Naive thymus-derived CD4-positive, alpha-beta T cell (primary cell): ENCODE data around the gene IPMK. TPM values are rescaled to one million over a fixed set of nuclear protein-coding genes. Genes with fewer than 3 reads are reported as not detected.
"Not testable (repeated sequence)": the region's sequence is repeated elsewhere in the genome, so short reads cannot be mapped to it uniquely, and the experiment has no call there.

Experiments used
- ATAC-seq: fragments of 150-1000 bp; cut with Tn5 transposase; 2 replicates; pipeline ENCODE4 v1.10.0; 2021; ENCODE audit warnings: mild to moderate bottlenecking, moderate library complexity
- CTCF ChIA-PET: fragments of 350-600 bp; sonication (Branson Sonifier 250); formaldehyde crosslinking; loops from one replicate; lab custom pipeline; 2021; ENCODE audit warnings: antibody characterized with exemption; lab: Charles Lee
- POLR2A ChIA-PET: fragments of 350-600 bp; sonication (Branson Sonifier 250); formaldehyde crosslinking; loops from one replicate; lab custom pipeline; 2021; ENCODE audit warnings: antibody characterized with exemption, inconsistent platforms; lab: Charles Lee
- DNase-seq, 9 donors: peaks; one replicate each; pipeline versions ENCODE4 v3.0.0 to v3.0.0-alpha.2; 2020 to 2022; ENCODE audit warnings: mixed read lengths in 1 of 9
- H3K27ac ChIP-seq: one replicate; pipeline ENCODE4 v1.7.0; 2013; ENCODE audit warnings: mild to moderate bottlenecking, low read depth, low read length, moderate library complexity
- H3K27me3 ChIP-seq, 2 donors: one replicate each; pipeline ENCODE4 v1.7.0; 2013; ENCODE audit warnings: low read length in 2 of 2, mild to moderate bottlenecking in 2 of 2, moderate library complexity in 2 of 2; ENCODE audit not compliant: control insufficient read depth in 2 of 2, insufficient read depth in 2 of 2
- H3K36me3 ChIP-seq, 3 experiments: 1 replicate in 2 of 3; 2 replicates in 1 of 3; pipeline ENCODE4 v1.7.0; 2013; ENCODE audit warnings: low read length in 3 of 3, mild to moderate bottlenecking in 3 of 3, moderate library complexity in 1 of 3; ENCODE audit not compliant: insufficient read depth in 3 of 3, control insufficient read depth in 2 of 3
- H3K4me1 ChIP-seq, 2 donors: one replicate each; pipeline ENCODE4 v1.7.0; 2013; ENCODE audit warnings: low read length in 2 of 2, mild to moderate bottlenecking in 2 of 2, moderate library complexity in 1 of 2; ENCODE audit not compliant: control insufficient read depth in 2 of 2, insufficient read depth in 2 of 2
- H3K4me3 ChIP-seq: 2 replicates; pipeline ENCODE4 v1.7.0; 2013; ENCODE audit warnings: mild to moderate bottlenecking, low read length
- H3K9me3 ChIP-seq, 3 experiments: 1 replicate in 2 of 3; 2 replicates in 1 of 3; pipeline ENCODE4 v1.7.0; 2013; ENCODE audit warnings: low read length in 3 of 3; ENCODE audit not compliant: control insufficient read depth in 2 of 3
- H3K27ac Mint-ChIP-seq, 9 donors: one replicate each; pipeline ENCODE4 v1.8.0; 2020 to 2022; ENCODE audit warnings: mixed read lengths in 9 of 9, mild to moderate bottlenecking in 8 of 9, moderate library complexity in 5 of 9, inconsistent platforms in 2 of 9
- H3K27me3 Mint-ChIP-seq, 5 donors: one replicate each; pipeline ENCODE4 v1.8.0; 2021 to 2022; ENCODE audit warnings: mixed read lengths in 5 of 5, mild to moderate bottlenecking in 1 of 5
- H3K36me3 Mint-ChIP-seq, 5 donors: one replicate each; pipeline ENCODE4 v1.8.0; 2020 to 2022; ENCODE audit warnings: mixed read lengths in 5 of 5, mild to moderate bottlenecking in 3 of 5, inconsistent platforms in 1 of 5
- H3K4me1 Mint-ChIP-seq, 7 donors: one replicate each; pipeline ENCODE4 v1.8.0; 2020 to 2022; ENCODE audit warnings: mixed read lengths in 7 of 7, mild to moderate bottlenecking in 3 of 7, inconsistent platforms in 1 of 7
- H3K4me3 Mint-ChIP-seq, 10 donors: one replicate each; pipeline ENCODE4 v1.8.0; 2020 to 2022; ENCODE audit warnings: mild to moderate bottlenecking in 10 of 10, mixed read lengths in 10 of 10, moderate library complexity in 6 of 10, inconsistent platforms in 2 of 10
- H3K9me3 Mint-ChIP-seq, 11 donors: one replicate each; pipeline ENCODE4 v1.8.0; 2020 to 2022; ENCODE audit warnings: mixed read lengths in 11 of 11, mild to moderate bottlenecking in 4 of 11, inconsistent platforms in 1 of 11, moderate library complexity in 1 of 11
- intact Hi-C, 2 donors: fragments of 100-400 bp; cut with micrococcal nuclease; formaldehyde crosslinking; loops; one replicate each; pipeline ENCODE4 v1.15.1; 2023
- polyA plus RNA-seq, 2 donors: library from polyadenylated mRNA; unstranded; fragments of 300-500 nt; fragmentation: Illumina TruSeq; gene quantifications; one replicate each; pipeline ENCODE4 v1.2.3, GENCODE V29; 2021
- total RNA-seq, 6 experiments: library from RNA in 5 of 6; stranded (reverse) in 5 of 6; gene quantifications; 1 replicate in 5 of 6; 2 replicates in 1 of 6; pipeline ENCODE4 v1.2.3 and lab custom pipeline; 2021 to 2026

The IPMK gene
- total and polyA plus RNA-seq, 7 experiments from 2014 or later: 1.6 to 6.4 (median 5.0) TPM

- Histone ChIP-seq H3K36me3 (no peaks in the 10 kb centered on the region), H3K9me3 (no peaks in the 10 kb centered on the region), H3K4me3 (no peak overlapping the region), H3K27me3 (no peaks in the 10 kb centered on the region), H3K27ac (no peak overlapping the region), H3K4me1 (no peaks in the 10 kb centered on the region)
- CTCF ChIA-PET: no interaction called here
- no peak overlapping the region for H3K4me3 Mint-ChIP-seq
- no peaks in the 10 kb centered on the region for H3K4me1 Mint-ChIP-seq
- no peak for ATAC-seq
- intact Hi-C loops: no loop called here
- H3K27me3 Mint-ChIP-seq: peaks cover 17 to 43% (median 33%) of the 10 kb centered on the region in 5 donors
- peaks cover 0 to 2% (median 0%) of the 10 kb centered on the region in 11 donors for H3K9me3 Mint-ChIP-seq
- POLR2A ChIA-PET: no interaction called here
- no peak overlapping the region for H3K27ac Mint-ChIP-seq
- H3K36me3 Mint-ChIP-seq: no peaks in the 10 kb centered on the region
- DNase-seq: no peak
Observed at GRCh38 chr10:58158806-58159205, 108.9 kb downstream of the IPMK start.

GRCh38 chr10:58157076-58157766, 110.5 kb downstream of the IPMK start:
- H3K4me3 Mint-ChIP-seq: no peak overlapping the region
- H3K36me3 Mint-ChIP-seq: no peaks in the 10 kb centered on the region
- CTCF ChIA-PET: no interaction called here
- Histone ChIP-seq H3K4me1 (no peaks in the 10 kb centered on the region), H3K36me3 (no peaks in the 10 kb centered on the region), H3K27me3 (no peaks in the 10 kb centered on the region), H3K9me3 (no peaks in the 10 kb centered on the region), H3K4me3 (no peak overlapping the region), H3K27ac (no peak overlapping the region)
- no peaks in the 10 kb centered on the region for H3K4me1 Mint-ChIP-seq
- intact Hi-C loops: no loop called here
- DNase-seq (no peak), ATAC-seq (no peak)
- H3K27ac Mint-ChIP-seq: no peak overlapping the region
- POLR2A ChIA-PET: no interaction called here
- peaks cover 19 to 38% (median 27%) of the 10 kb centered on the region in 5 donors for H3K27me3 Mint-ChIP-seq
- peaks cover 0 to 1% (median 0%) of the 10 kb centered on the region in 11 donors for H3K9me3 Mint-ChIP-seq

- CTCF ChIA-PET, H3K4me3 ChIP-seq: not testable (repeated sequence)
Observed at GRCh38 chr10:58155941-58156340, 111.8 kb downstream of the IPMK start.

GRCh38 chr10:58153751-58154150, 113.9 kb downstream of the IPMK start:
- Mint-ChIP-seq H3K4me3 (no peak overlapping the region), H3K9me3 (peaks cover 0 to 1% (median 0%) of the 10 kb centered on the region in 11 donors), H3K27ac (no peak overlapping the region), H3K36me3 (no peaks in the 10 kb centered on the region), H3K27me3 (peaks cover 14 to 42% (median 34%) of the 10 kb centered on the region in 5 donors), H3K4me1 (no peaks in the 10 kb centered on the region)
- H3K4me1 ChIP-seq: no peaks in the 10 kb centered on the region
- ATAC-seq (no peak), DNase-seq (no peak)
- ChIA-PET POLR2A (no interaction called here), CTCF (no interaction called here)
- H3K9me3 ChIP-seq: no peaks in the 10 kb centered on the region
- no peaks in the 10 kb centered on the region for H3K27me3 ChIP-seq
- H3K36me3 ChIP-seq: no peaks in the 10 kb centered on the region
- H3K27ac ChIP-seq: no peak overlapping the region
- no peak overlapping the region for H3K4me3 ChIP-seq
- intact Hi-C loops: no loop called here

More at GRCh38 chr10:58155941-58156340, 111.8 kb downstream of the IPMK start:
- intact Hi-C loops, ATAC-seq, H3K4me1 Mint-ChIP-seq, H3K27ac ChIP-seq, H3K9me3 Mint-ChIP-seq, H3K27ac Mint-ChIP-seq, H3K36me3 ChIP-seq, H3K9me3 ChIP-seq, DNase-seq, H3K4me3 Mint-ChIP-seq, POLR2A ChIA-PET, H3K4me1 ChIP-seq, H3K27me3 ChIP-seq, H3K36me3 Mint-ChIP-seq: not testable (repeated sequence)
- peaks cover 19 to 42% (median 34%) of the 10 kb centered on the region in 5 donors for H3K27me3 Mint-ChIP-seq

GRCh38 chr10:58152673-58153263, 114.9 kb downstream of the IPMK start:
- CTCF ChIA-PET: interaction anchor here (0.7 kb wide), 1 partner anchor 625 kb away, joined by 3 read pairs; no protein-coding TSS in a partner anchor
- Histone ChIP-seq H3K4me1 (no peaks in the 10 kb centered on the region), H3K9me3 (no peaks in the 10 kb centered on the region), H3K27ac (no peak overlapping the region), H3K27me3 (no peaks in the 10 kb centered on the region), H3K36me3 (no peaks in the 10 kb centered on the region), H3K4me3 (no peak overlapping the region)
- DNase-seq (peak in 5 of 9 donors; percentile 9 to 27 (median 10)), ATAC-seq (no peak)
- intact Hi-C loops: no loop called here
- Mint-ChIP-seq H3K4me1 (no peaks in the 10 kb centered on the region), H3K27me3 (peaks cover 12 to 37% (median 28%) of the 10 kb centered on the region in 5 donors), H3K36me3 (no peaks in the 10 kb centered on the region), H3K27ac (no peak overlapping the region), H3K9me3 (peaks cover 0 to 1% (median 0%) of the 10 kb centered on the region in 11 donors), H3K4me3 (no peak overlapping the region)
- POLR2A ChIA-PET: interaction anchor here (0.7 kb wide), 1 partner anchor 116 kb away, joined by 3 read pairs; the partner anchor contains the start of gene CISD1

GRCh38 chr10:58150290-58150689, 117.4 kb downstream of the IPMK start:
- DNase-seq: no peak
- H3K27me3 Mint-ChIP-seq: peaks cover 3 to 35% (median 25%) of the 10 kb centered on the region in 5 donors
- CTCF ChIA-PET: no interaction called here

More at GRCh38 chr10:58150290-58150689, 117.4 kb downstream of the IPMK start:
- intact Hi-C loops: no loop called here
- Mint-ChIP-seq H3K9me3 (peaks cover 0 to 3% (median 0%) of the 10 kb centered on the region in 11 donors), H3K4me3 (no peak overlapping the region), H3K27ac (no peak overlapping the region), H3K36me3 (no peaks in the 10 kb centered on the region), H3K4me1 (no peaks in the 10 kb centered on the region)
- Histone ChIP-seq H3K27ac (no peak overlapping the region), H3K4me3 (no peak overlapping the region), H3K9me3 (no peaks in the 10 kb centered on the region), H3K4me1 (no peaks in the 10 kb centered on the region), H3K27me3 (no peaks in the 10 kb centered on the region), H3K36me3 (no peaks in the 10 kb centered on the region)
- POLR2A ChIA-PET: no interaction called here
- no peak for ATAC-seq
